ENCODE data around the gene BMAL1.

DNA sequence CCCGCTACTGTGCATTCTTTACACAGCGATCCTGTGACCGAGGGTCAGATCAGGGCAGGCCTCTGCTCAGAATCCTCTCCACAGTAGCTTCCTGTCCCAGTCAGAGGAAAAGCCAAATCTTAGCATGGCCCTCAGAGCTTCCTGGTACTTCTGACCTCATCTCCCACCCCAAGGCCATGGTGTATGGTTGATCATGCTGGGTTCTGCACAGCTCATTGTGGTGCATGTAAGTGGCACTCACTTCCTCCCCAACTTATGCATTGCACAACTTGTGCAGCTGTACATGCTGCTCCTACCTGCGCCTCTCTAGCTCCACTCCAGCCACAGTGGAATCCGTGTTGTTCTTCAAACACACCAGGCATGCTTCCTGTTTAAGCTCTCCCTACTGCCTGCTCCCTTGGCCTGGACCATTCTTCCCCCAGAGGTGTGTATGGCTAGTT is 20.3 kb downstream of the BMAL1 start:
- TF ChIP-seq POLR2A (IDR thresholded peaks at IDR 0.05) = no peak
- TF ChIP-seq, protein P1, sequence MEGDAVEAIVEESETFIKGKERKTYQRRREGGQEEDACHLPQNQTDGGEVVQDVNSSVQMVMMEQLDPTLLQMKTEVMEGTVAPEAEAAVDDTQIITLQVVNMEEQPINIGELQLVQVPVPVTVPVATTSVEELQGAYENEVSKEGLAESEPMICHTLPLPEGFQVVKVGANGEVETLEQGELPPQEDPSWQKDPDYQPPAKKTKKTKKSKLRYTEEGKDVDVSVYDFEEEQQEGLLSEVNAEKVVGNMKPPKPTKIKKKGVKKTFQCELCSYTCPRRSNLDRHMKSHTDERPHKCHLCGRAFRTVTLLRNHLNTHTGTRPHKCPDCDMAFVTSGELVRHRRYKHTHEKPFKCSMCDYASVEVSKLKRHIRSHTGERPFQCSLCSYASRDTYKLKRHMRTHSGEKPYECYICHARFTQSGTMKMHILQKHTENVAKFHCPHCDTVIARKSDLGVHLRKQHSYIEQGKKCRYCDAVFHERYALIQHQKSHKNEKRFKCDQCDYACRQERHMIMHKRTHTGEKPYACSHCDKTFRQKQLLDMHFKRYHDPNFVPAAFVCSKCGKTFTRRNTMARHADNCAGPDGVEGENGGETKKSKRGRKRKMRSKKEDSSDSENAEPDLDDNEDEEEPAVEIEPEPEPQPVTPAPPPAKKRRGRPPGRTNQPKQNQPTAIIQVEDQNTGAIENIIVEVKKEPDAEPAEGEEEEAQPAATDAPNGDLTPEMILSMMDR (IDR thresholded peaks at IDR 0.05) = no peak
